Vagina (tissue), 2 donors: ENCODE data around the gene MGAT5.

Source experiments
- CTCF ChIP-seq, 3 experiments: fragments of 450-650 bp in 2 of 3; fragments of 200-600 bp in 1 of 3; sonication (generic) in 1 of 3; IDR thresholded peaks; one replicate each; pipeline ENCODE4 v1.5.1; 2017 to 2019; ENCODE audit warnings: antibody characterized with exemption in 3 of 3, mild to moderate bottlenecking in 2 of 3, moderate library complexity in 2 of 3
- POLR2A ChIP-seq, 2 donors: fragments of 450-650 bp; IDR thresholded peaks; one replicate each; pipeline ENCODE4 v1.6.1; 2017; ENCODE audit warnings: antibody characterized with exemption in 2 of 2, mild to moderate bottlenecking in 2 of 2, moderate library complexity in 2 of 2
- POLR2AphosphoS5 ChIP-seq, 2 donors: sonication (generic); formaldehyde crosslinking; IDR thresholded peaks; one replicate each; pipeline ENCODE4 v1.9.0; 2017; ENCODE audit warnings: antibody characterized with exemption in 2 of 2, mild to moderate bottlenecking in 2 of 2, low read depth in 1 of 2; ENCODE audit not compliant: insufficient read depth in 1 of 2

- TF ChIP-seq POLR2AphosphoS5 (IDR thresholded peaks at IDR 0.05; ENCODE audit: insufficient read depth in 1 of 2, low read depth in 1 of 2) (no peak), CTCF (IDR thresholded peaks at IDR 0.05) (no peak), POLR2A (IDR thresholded peaks at IDR 0.05) (no peak)
These were observed 214.3 kb downstream of the MGAT5 start for GRCh38 chr2:134468164-134468563.
